ENCODE measurements around the gene CORO6.

The CORO6 gene

DNA sequence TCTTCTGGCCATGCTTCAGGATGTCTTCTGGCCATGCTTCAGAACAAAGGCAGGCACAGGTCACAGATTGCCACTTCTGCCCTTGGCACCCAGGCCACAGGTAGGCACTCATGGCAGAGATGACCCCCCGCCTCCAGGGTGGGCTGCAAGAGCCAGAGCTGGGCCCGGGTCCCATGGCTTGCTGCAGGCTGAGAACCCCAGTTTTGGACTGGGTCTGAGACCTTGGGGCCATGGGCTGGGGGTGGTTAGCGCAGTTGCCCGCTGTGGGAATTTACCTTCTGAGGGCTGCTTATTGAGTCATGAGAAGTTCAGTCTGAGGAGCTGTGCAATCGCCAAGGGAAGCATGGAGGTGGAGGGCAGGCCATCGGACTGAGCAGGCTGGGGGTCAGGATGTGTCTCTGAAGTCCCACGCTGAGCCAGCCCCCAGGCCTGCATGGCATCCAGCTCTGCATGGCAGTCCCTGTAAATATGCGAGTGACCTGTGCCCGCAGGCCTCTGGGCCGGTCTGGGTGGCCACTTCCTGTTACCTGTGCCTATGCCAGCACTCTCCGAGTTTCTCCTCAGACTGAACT, 28.1 kb downstream of the CORO6 start:
- DNase-seq (ENCODE audit: low spot score): no peak
- 0 out of 2 replicates have a peak, but pooled peaks have one; percentile 0 for TF ChIP-seq CTCF (conservative IDR thresholded peaks at IDR 0.05; ENCODE audit: low read depth)
- ChIA-PET POLR2A (ENCODE audit: low non-redundant PET) (no interaction called here), CTCF (interaction anchor here (1.0 to 5.4 kb wide), 7 partner anchors 11 to 224 kb away, joined by 3 to 45 read pairs (median 5); no protein-coding TSS in a partner anchor)
- H3K27ac ChIP-seq: peak overlapping the region; percentile 99

GRCh38 chr17:29593591-29594518, 28.9 kb downstream of the CORO6 start:
- peak overlapping the region; percentile 99 for H3K27ac ChIP-seq
- TF ChIP-seq CTCF (conservative IDR thresholded peaks at IDR 0.05; ENCODE audit: low read depth): peak; percentile 40
- peak; percentile 28 for DNase-seq (ENCODE audit: low spot score)
- ChIA-PET CTCF (interaction anchor here (0.6 to 5.4 kb wide), 11 partner anchors 10 to 453 kb away, joined by 3 to 71 read pairs (median 5); no protein-coding TSS in a partner anchor), POLR2A (ENCODE audit: low non-redundant PET) (no interaction called here)

DNA sequence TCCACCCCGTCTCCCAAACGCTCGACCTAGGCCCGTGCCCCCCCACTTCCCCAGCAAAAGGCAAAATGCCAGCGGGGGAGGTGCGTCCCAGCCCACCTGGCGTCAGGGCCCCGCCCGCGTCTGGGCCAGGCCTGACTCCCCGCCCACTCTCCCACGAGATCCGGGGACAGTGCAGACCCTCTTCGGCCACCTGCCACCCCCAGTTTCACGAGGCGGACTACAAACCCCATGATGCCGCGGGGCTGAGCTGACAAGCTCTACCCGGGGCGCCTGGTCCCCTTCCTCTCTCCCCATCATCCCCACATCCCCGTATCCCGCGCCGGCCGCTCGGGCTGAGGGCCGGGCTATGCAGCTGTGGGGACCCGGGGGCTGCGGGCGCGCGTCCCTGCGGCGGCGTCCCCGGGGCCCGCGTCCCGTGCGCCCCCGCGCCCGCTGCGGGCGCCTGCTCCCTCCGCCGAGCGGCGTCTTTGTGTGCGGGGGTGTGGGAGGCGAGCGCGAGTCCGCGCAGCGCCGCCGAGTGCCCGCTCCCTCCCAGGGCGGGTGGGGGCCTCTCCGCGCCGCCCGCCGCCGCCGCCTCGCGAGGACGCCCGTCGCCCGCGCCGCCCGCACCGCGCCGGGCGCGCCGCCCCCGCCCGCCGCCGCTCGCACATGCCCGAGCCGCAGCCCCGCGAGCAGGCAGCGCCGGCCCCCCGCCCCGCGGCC, 29.7 kb downstream of the CORO6 start, which contains the start of gene ANKRD13B:
TSS of gene ANKRD13B (plus strand) at position 283 of the 702 bp plus-strand sequence. CDS start 490 bp downstream, outside the sequence.
- POLR2A ChIA-PET (ENCODE audit: low non-redundant PET): interaction anchor here (1.0 kb wide), 1 partner anchor 28 kb away, joined by 3 read pairs; no protein-coding TSS in a partner anchor
- TF ChIP-seq CTCF (conservative IDR thresholded peaks at IDR 0.05; ENCODE audit: low read depth): no peak
- DNase-seq (ENCODE audit: low spot score): no peak
- CTCF ChIA-PET: interaction anchor here (0.6 to 5.4 kb wide), 7 partner anchors 12 to 454 kb away, joined by 3 to 71 read pairs (median 4); partner anchors contain the start of gene ABHD15
- H3K27ac ChIP-seq: peak within 1 kb of the TSS; percentile 99

DNA sequence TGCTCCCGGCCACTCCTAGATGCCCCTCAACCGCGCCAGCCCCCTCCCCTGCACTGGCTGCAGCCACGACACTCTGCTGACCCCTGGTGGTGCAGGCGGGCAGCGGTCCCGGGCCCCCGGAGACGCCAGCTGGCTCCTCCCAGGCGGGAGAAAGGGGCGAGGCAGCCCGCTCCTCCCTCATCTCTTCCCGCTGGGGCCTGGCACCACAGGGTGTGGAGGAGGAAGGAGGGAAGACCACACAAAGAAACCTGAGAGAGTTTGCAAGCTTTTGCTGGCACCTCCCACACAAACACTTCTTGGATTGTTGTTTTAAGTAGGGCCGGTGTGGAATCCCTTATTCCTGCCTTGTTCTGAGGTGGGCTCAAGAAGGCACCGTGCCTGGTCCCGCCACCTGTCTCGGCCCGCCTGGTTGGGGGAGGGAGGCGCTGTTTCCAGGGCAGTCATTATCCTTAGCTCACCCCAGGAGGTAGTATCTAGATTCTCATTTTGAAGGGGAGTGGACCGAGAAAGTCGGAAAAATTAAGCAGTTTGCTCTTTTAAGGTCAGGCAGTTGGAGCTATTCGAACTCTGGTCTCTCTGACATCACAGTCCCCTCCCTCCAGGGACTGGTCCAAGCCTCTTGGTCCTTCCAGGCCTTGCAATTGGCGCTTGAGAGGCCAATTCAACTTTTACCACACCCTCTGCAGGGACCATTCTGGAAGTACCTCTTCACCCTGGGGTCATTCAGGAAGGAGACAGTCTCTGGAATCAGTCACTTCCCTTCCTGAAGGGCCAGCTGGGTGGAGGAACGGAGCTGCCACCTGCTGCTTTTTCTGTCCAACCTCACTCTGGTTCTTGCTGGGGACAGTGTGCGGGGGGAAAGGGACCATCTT, 30.7 kb downstream of the CORO6 start:
- CTCF ChIA-PET: interaction anchor here (0.5 to 5.4 kb wide), 19 partner anchors 11 to 675 kb away, joined by 3 to 71 read pairs (median 4); partner anchors contain the start of gene ABHD15
- peak; percentile 90 for DNase-seq (ENCODE audit: low spot score)
- peak; percentile 99 for TF ChIP-seq CTCF (conservative IDR thresholded peaks at IDR 0.05; ENCODE audit: low read depth)
- POLR2A ChIA-PET (ENCODE audit: low non-redundant PET): interaction anchor here (1.0 to 1.1 kb wide), 2 partner anchors 11 to 29 kb away, joined by 3 read pairs; no protein-coding TSS in a partner anchor
- peak overlapping the region; percentile 99 for H3K27ac ChIP-seq

GRCh38 chr17:29591146-29591736, 31.5 kb downstream of the CORO6 start:
- peak; percentile 78 for DNase-seq (ENCODE audit: low spot score)
- no peak for TF ChIP-seq CTCF (conservative IDR thresholded peaks at IDR 0.05; ENCODE audit: low read depth)
- CTCF ChIA-PET: interaction anchor here (0.6 to 5.4 kb wide), 13 partner anchors 11 to 501 kb away, joined by 3 to 71 read pairs (median 4); partner anchors contain the start of gene ABHD15
- peak overlapping the region; percentile 99 for H3K27ac ChIP-seq
- POLR2A ChIA-PET (ENCODE audit: low non-redundant PET): interaction anchor here (1.1 kb wide), 1 partner anchor 11 kb away, joined by 3 read pairs; no protein-coding TSS in a partner anchor
